HG03175 (cell line): ENCODE data around the gene ANKRD24.
"Not testable (repeated sequence)": the region's sequence is repeated elsewhere in the genome, so short reads cannot be mapped to it uniquely, and the experiment has no call there.

ENCODE experiments used
- ATAC-seq: cut with Tn5 transposase; IDR thresholded peaks from one replicate; pipeline ENCODE4 v1.9.1; 2021; ENCODE audit warnings: mild to moderate bottlenecking, moderate library complexity; ENCODE audit not compliant: unreplicated experiment

ANKRD24 gene

DNA sequence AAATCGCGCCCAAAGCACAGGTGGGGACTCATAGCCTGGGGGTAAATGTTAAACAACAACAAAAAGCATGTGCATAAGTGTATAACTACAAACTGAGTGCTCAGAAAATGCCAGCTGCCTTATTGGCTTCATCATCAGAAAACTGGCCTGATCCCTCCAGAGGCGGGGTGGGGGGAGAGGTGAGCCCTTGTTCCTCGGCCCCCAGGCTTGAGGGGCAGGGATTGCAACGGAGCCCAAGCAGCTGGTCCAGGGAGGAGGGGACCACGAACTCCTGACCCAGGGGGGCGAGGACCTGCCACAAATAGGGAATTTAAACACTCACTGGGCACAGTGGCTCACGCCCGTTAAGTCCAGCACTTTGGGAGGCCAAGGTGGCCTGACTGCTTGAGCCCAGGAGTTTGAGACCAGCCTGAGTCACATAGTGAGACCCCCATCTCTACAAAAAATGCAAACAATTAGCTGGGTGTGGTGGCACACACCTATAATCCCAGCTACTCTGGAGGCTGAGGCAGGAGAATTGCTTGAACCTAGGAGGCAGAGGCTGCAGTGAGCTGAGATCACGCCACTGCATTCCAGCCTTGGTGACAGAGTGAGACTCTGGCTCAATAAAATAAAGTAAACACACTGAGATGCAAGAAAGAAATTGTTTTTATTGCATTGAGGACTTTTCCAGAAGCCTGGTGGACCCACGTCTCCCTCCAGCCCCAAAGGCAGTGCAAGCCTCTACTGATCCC lies 8.8 kb upstream of the ANKRD24 start:
- ATAC-seq, result no peak

DNA sequence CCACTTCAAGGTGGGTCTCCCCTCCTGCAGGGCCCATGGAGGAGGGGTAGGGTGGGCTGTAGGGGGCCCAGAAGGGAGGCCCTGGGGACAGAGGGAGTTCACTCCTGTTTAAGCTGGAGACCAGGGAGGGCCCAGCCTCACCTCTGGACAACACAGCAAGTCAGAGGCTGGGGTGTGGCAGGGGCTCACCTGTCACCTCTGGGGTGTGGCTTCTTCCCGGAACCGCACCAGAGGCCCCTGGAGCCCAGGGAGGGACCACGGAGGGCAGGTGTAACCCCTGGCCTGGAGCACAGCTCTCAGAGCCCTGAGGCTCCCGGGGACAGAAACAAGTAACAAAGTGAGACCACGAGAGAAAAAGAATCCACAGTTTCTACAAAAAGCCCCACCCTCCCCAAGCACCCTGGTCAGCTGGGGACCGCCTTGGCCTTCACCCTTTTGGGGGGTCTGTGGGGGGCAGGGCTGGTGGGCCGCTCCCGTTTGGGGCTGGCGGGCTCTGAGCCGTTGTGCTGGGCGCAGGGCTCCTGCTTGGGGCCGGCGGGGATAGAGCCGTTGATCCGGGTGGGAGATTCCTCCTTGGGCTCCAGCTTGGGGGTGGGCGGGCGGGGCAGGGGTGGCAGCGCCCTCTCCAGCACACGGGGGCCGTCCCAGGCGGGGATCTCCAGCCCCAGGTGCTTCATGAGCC lies 8.1 kb upstream of the ANKRD24 start:
- ATAC-seq, result no peak

GRCh38 chr19:4174895-4175668 lies 7.4 kb upstream of the ANKRD24 start:
- no peak for ATAC-seq

- no peak for ATAC-seq
These were observed 6.9 kb upstream of the ANKRD24 start for GRCh38 chr19:4175669-4175931.

- ATAC-seq, result no peak
These were observed 5.3 kb upstream of the ANKRD24 start for GRCh38 chr19:4177146-4177545.

GRCh38 chr19:4178990-4179389 lies 3.5 kb upstream of the ANKRD24 start:
- ATAC-seq, result no peak

- ATAC-seq, result no peak
These were observed 1.4 kb upstream of the ANKRD24 start for GRCh38 chr19:4181053-4181508.

- no peak for ATAC-seq
These were observed 1.7 kb downstream of the ANKRD24 start for GRCh38 chr19:4183967-4184717.

GRCh38 chr19:4184718-4185352 lies 2.3 kb downstream of the ANKRD24 start:
- no peak for ATAC-seq

DNA sequence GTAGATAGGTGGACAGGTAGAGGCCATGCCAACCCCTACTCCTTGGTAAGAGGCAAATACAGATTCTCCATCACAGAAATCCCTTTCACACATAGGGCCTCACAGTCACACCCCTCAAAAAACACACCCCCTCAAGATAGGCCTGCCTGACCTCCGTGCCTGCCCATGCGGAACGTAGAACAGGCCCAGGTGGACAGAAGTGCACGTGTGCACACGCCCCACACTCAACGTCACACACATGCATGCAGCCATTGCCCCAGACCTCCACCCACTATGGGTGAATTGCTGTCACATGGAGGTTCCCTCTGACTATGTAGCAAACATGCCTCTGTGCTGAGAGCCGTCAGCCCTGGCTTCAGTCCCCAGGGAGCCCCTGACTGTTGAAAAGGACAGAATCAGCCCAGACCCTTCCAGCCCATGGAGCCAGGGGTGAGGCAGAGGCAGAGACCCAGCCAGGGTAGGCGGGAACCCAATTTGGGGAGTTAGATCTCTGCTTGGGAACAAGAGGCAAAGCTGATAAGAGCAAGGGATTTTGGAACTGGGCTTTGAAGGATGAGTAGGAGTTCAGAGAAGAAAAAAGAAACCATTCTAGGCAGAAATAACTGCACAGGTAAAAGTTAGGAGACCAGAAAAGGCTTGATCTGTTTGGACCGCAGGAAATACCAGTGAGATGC lies 3.1 kb downstream of the ANKRD24 start:
- no peak for ATAC-seq

- ATAC-seq, result no peak
These were observed 3.9 kb downstream of the ANKRD24 start for GRCh38 chr19:4186087-4186993.

- no peak for ATAC-seq
These were observed 5.0 kb downstream of the ANKRD24 start for GRCh38 chr19:4187313-4188122.

- no peak for ATAC-seq
These were observed 7.2 kb downstream of the ANKRD24 start for GRCh38 chr19:4189641-4190040.

DNA sequence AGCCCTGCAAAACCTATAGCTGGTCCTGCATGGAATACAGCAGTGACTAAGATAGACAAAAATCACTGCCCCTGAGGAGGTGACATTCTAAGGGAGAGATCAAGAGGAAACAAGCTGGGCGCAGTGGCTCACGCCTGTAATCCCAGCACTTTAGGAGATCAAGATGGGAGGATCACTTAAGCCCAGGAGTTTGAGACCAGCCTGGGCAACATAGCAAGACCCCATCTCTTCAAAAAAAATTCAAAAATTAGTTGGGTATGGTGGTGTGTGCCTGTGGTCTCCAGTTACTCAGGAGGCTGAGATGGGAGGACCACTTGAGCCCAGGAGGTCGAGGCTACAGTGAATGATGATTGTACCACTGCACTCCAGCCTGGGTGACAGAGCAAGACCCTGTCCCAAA lies 10.0 kb downstream of the ANKRD24 start:
- not testable (repeated sequence) for ATAC-seq

DNA sequence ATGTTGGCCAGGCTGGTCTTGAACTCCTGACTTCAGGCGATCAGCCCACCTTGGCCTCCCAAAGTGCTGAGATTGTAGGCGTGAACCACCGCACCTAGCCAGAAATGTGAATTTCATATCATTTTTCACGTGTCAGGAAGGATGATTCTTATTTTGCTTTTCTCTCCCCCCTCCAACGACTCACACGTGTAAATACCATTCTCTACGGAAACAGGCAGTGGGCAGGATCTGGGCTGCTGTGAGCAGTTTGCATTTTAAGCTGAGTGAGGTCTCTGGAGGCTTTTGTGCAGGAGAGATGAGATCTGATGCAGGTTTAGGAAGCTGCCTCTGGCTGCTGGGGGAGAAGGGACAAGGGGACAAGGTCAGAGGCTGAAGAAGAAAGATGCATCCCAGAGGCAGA lies 11.9 kb downstream of the ANKRD24 start:
- ATAC-seq, result no peak

GRCh38 chr19:4196009-4196408 lies 13.5 kb downstream of the ANKRD24 start:
- no peak for ATAC-seq

GRCh38 chr19:4196587-4197148 lies 14.2 kb downstream of the ANKRD24 start:
- no peak for ATAC-seq

DNA sequence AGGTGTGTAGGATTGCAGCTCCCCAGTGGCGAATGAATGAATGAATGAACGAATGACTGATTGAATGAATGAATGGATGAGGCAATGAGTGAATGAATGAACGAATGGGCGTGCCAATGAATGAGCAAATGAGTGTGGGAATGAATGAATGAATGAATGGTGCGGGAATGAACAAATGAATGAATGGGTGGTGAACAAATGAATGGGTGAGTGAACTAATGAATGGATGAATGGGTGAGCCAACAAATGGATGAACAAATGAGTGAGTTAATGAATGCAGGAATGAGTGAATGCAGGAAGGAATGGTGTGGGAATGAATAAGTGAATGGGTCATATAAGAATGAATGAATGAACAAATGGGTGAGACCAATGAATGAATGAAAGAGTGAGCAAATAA lies 14.7 kb downstream of the ANKRD24 start:
- no peak for ATAC-seq
